SK-N-SH treated with all-trans-retinoic acid at 6 μM for 48 hours (cell line): Measurements from ENCODE around the gene TMEM185B.

Experiments used
- ATAC-seq: fragments of 200-7000 bp; cut with Tn5 transposase; 3 replicates; pipeline ENCODE4 v1.9.1; 2020; ENCODE audit warnings: mild to moderate bottlenecking, moderate library complexity
- ARNTL ChIP-seq: fragments of 450-650 bp; formaldehyde crosslinking; IDR thresholded peaks from 2 replicates; pipeline ENCODE4 v1.5.0; 2020; ENCODE audit warnings: low read depth, mild to moderate bottlenecking, moderate library complexity, borderline replicate concordance
- BACH2 ChIP-seq: fragments of 250-450 bp; sonication (Bioruptor Pico); IDR thresholded peaks from 2 replicates; pipeline ENCODE4 v1.9.0; 2021; ENCODE audit warnings: mild to moderate bottlenecking, borderline replicate concordance
- CSDC2 ChIP-seq: fragments of 250-450 bp; sonication (Bioruptor Pico); IDR thresholded peaks from 2 replicates; pipeline ENCODE4 v1.5.0; 2020; ENCODE audit warnings: mild to moderate bottlenecking, moderate library complexity
- ESRRG ChIP-seq: fragments of 250-450 bp; sonication (Bioruptor Pico); IDR thresholded peaks from 2 replicates; pipeline ENCODE4 v1.6.1; 2021; ENCODE audit warnings: mild to moderate bottlenecking
- GLIS3 ChIP-seq: fragments of 250-450 bp; sonication (Bioruptor Pico); IDR thresholded peaks from 2 replicates; pipeline ENCODE4 v1.5.0; 2020; ENCODE audit warnings: mild to moderate bottlenecking, moderate library complexity
- ISL1 ChIP-seq: fragments of 250-450 bp; sonication (Bioruptor Pico); IDR thresholded peaks from 2 replicates; pipeline ENCODE4 v2.1.2; 2022; ENCODE audit warnings: mild to moderate bottlenecking, moderate library complexity
- OSR1 ChIP-seq: fragments of 250-450 bp; sonication (Bioruptor Pico); IDR thresholded peaks from 2 replicates; pipeline ENCODE4 v1.8.0; 2022; ENCODE audit warnings: moderate library complexity, mild to moderate bottlenecking, inconsistent platforms
- PPARA ChIP-seq: fragments of 250-450 bp; sonication (Bioruptor Pico); IDR thresholded peaks from 2 replicates; pipeline ENCODE4 v1.5.0; 2020; ENCODE audit warnings: mild to moderate bottlenecking, borderline replicate concordance
- SNAI2 ChIP-seq: fragments of 250-450 bp; sonication (Bioruptor Pico); IDR thresholded peaks from 2 replicates; pipeline ENCODE4 v1.5.0; 2020; ENCODE audit warnings: mild to moderate bottlenecking, moderate library complexity
- TOX ChIP-seq: fragments of 250-450 bp; sonication (Bioruptor Pico); IDR thresholded peaks from 2 replicates; pipeline ENCODE4 v1.8.0; 2021; ENCODE audit warnings: mild to moderate bottlenecking, moderate library complexity, borderline replicate concordance
- ZC3H10 ChIP-seq: fragments of 250-450 bp; sonication (Bioruptor Pico); IDR thresholded peaks from 2 replicates; pipeline ENCODE4 v1.5.1; 2021; ENCODE audit warnings: mild to moderate bottlenecking, moderate library complexity
- ZFP3 ChIP-seq: fragments of 250-450 bp; sonication (Bioruptor Pico); IDR thresholded peaks from 2 replicates; pipeline ENCODE4 v1.5.0; 2020; ENCODE audit warnings: mild to moderate bottlenecking, moderate library complexity
- ZFP30 ChIP-seq: fragments of 450-650 bp; formaldehyde crosslinking; IDR thresholded peaks from 2 replicates; pipeline ENCODE4 v1.5.0; 2022; ENCODE audit warnings: mild to moderate bottlenecking, moderate library complexity
- ZNF565 ChIP-seq: fragments of 450-650 bp; formaldehyde crosslinking; conservative IDR thresholded peaks from 2 replicates; pipeline ENCODE4 v1.5.0; 2020; ENCODE audit warnings: low read depth, mild to moderate bottlenecking, moderate library complexity
- ZNF8 ChIP-seq: fragments of 450-650 bp; formaldehyde crosslinking; IDR thresholded peaks from 2 replicates; pipeline ENCODE4 v1.5.0; 2020; ENCODE audit warnings: mild to moderate bottlenecking, moderate library complexity
- TF ChIP-seq, protein P1 (sequence below): fragments of 250-450 bp; sonication (Bioruptor Pico); IDR thresholded peaks from 2 replicates; pipeline ENCODE4 v1.5.1; 2020; ENCODE audit warnings: low read depth, mild to moderate bottlenecking, moderate library complexity
- TF ChIP-seq, protein P2 (sequence below): fragments of 250-450 bp; sonication (Bioruptor Pico); IDR thresholded peaks from 2 replicates; pipeline ENCODE4 v1.8.0; 2020; ENCODE audit warnings: mild to moderate bottlenecking, moderate library complexity, borderline replicate concordance
- TF ChIP-seq, protein P3 (sequence below): fragments of 250-450 bp; sonication (Bioruptor Pico); IDR thresholded peaks from 2 replicates; pipeline ENCODE4 v1.5.1; 2021; ENCODE audit warnings: mild to moderate bottlenecking, moderate library complexity

TMEM185B gene

GRCh38 chr2:120251078-120251477, 27.9 kb upstream of the TMEM185B start:
- ATAC-seq: no peak
- TF ChIP-seq ESRRG (no peak), SNAI2 (CRISPR knock-in tag) (no peak), ARNTL (CRISPR knock-in tag) (no peak), ZFP3 (CRISPR knock-in tag) (no peak), ISL1 (CRISPR knock-in tag) (no peak), PPARA (CRISPR knock-in tag) (no peak), ZFP30 (CRISPR knock-in tag) (no peak), CSDC2 (no peak), TOX (CRISPR knock-in tag) (no peak)
- TF ChIP-seq, protein P1, sequence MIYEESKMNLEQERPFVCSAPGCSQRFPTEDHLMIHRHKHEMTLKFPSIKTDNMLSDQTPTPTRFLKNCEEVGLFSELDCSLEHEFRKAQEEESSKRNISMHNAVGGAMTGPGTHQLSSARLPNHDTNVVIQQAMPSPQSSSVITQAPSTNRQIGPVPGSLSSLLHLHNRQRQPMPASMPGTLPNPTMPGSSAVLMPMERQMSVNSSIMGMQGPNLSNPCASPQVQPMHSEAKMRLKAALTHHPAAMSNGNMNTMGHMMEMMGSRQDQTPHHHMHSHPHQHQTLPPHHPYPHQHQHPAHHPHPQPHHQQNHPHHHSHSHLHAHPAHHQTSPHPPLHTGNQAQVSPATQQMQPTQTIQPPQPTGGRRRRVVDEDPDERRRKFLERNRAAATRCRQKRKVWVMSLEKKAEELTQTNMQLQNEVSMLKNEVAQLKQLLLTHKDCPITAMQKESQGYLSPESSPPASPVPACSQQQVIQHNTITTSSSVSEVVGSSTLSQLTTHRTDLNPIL (CRISPR knock-in tag): no peak

GRCh38 chr2:120250640-120251039, 27.4 kb upstream of the TMEM185B start:
- TF ChIP-seq ZNF565: no peak
- no peak for TF ChIP-seq ZFP3 (CRISPR knock-in tag)
- no peak for TF ChIP-seq BACH2 (CRISPR knock-in tag)
- TF ChIP-seq, protein P2, sequence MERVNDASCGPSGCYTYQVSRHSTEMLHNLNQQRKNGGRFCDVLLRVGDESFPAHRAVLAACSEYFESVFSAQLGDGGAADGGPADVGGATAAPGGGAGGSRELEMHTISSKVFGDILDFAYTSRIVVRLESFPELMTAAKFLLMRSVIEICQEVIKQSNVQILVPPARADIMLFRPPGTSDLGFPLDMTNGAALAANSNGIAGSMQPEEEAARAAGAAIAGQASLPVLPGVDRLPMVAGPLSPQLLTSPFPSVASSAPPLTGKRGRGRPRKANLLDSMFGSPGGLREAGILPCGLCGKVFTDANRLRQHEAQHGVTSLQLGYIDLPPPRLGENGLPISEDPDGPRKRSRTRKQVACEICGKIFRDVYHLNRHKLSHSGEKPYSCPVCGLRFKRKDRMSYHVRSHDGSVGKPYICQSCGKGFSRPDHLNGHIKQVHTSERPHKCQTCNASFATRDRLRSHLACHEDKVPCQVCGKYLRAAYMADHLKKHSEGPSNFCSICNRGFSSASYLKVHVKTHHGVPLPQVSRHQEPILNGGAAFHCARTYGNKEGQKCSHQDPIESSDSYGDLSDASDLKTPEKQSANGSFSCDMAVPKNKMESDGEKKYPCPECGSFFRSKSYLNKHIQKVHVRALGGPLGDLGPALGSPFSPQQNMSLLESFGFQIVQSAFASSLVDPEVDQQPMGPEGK (CRISPR knock-in tag): no peak
- ATAC-seq: no peak

GRCh38 chr2:120247851-120248250, 24.7 kb upstream of the TMEM185B start:
- TF ChIP-seq TOX (CRISPR knock-in tag) (no peak), ESRRG (no peak), GLIS3 (CRISPR knock-in tag) (no peak), BACH2 (CRISPR knock-in tag) (no peak), OSR1 (CRISPR knock-in tag) (no peak), PPARA (CRISPR knock-in tag) (no peak), ZNF8 (CRISPR knock-in tag) (no peak)
- TF ChIP-seq, protein P2 (CRISPR knock-in tag): no peak
- no peak for ATAC-seq

GRCh38 chr2:120246546-120247300, 23.5 kb upstream of the TMEM185B start:
- ATAC-seq: no peak
- TF ChIP-seq PPARA (CRISPR knock-in tag) (no peak), ZNF565 (no peak), SNAI2 (CRISPR knock-in tag) (no peak)
- TF ChIP-seq, protein P3, sequence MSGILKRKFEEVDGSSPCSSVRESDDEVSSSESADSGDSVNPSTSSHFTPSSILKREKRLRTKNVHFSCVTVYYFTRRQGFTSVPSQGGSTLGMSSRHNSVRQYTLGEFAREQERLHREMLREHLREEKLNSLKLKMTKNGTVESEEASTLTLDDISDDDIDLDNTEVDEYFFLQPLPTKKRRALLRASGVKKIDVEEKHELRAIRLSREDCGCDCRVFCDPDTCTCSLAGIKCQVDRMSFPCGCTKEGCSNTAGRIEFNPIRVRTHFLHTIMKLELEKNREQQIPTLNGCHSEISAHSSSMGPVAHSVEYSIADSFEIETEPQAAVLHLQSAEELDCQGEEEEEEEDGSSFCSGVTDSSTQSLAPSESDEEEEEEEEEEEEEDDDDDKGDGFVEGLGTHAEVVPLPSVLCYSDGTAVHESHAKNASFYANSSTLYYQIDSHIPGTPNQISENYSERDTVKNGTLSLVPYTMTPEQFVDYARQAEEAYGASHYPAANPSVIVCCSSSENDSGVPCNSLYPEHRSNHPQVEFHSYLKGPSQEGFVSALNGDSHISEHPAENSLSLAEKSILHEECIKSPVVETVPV (CRISPR knock-in tag): no peak

- peak; percentile 79 for ATAC-seq
- no peak for TF ChIP-seq CSDC2
- TF ChIP-seq ZFP3 (CRISPR knock-in tag): no peak
- TF ChIP-seq ZFP30 (CRISPR knock-in tag): no peak
- no peak for TF ChIP-seq SNAI2 (CRISPR knock-in tag)
- TF ChIP-seq, protein P1 (CRISPR knock-in tag): no peak
- TF ChIP-seq TOX (CRISPR knock-in tag): no peak
- no peak for TF ChIP-seq ZC3H10 (CRISPR knock-in tag)
- TF ChIP-seq GLIS3 (CRISPR knock-in tag): no peak
- TF ChIP-seq, protein P3 (CRISPR knock-in tag): no peak
These were observed 22.5 kb upstream of the TMEM185B start for GRCh38 chr2:120245520-120246332.
